GM21786 (cell line): ENCODE data around the gene GBP2.
A peak's percentile ranks its signal among the peaks of the same experiment; 100 is the strongest.
"Not testable (repeated sequence)": the region's sequence is repeated elsewhere in the genome, so short reads cannot be mapped to it uniquely, and the experiment has no call there.

Source experiments
- ATAC-seq: cut with Tn5 transposase; IDR thresholded peaks from one replicate; pipeline ENCODE4 v1.9.1; 2021; ENCODE audit not compliant: unreplicated experiment

GBP2 gene

DNA sequence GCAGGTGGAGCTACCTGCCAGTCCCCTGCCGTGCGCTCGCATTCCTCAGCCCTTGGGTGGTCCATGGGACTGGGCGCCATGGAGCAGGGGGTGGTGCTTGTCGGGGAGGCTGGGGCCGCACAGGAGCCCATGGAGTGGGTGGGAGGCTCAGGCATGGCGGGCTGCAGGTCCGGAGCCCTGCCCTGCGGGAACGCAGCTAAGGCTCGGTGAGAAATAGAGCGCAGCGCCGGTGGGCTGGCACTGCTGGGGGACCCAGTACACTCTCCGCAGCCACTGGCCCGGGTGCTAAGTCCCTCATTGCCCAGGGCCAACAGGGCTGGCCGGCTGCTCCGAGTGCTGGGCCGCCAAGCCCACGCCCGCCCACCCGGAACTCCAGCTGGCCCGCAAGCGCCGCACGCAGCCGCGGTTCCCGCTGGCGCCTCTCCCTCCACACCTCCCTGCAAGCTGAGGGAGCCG, 2.1 kb upstream of the GBP2 start:
- not testable (repeated sequence) for ATAC-seq

- not testable (repeated sequence) for ATAC-seq
These were observed 970 bp upstream of the GBP2 start for GRCh38 chr1:89126602-89127565.

GRCh38 chr1:89125240-89125912, 538 bp downstream of the GBP2 start:
- ATAC-seq: peak; percentile 14

DNA sequence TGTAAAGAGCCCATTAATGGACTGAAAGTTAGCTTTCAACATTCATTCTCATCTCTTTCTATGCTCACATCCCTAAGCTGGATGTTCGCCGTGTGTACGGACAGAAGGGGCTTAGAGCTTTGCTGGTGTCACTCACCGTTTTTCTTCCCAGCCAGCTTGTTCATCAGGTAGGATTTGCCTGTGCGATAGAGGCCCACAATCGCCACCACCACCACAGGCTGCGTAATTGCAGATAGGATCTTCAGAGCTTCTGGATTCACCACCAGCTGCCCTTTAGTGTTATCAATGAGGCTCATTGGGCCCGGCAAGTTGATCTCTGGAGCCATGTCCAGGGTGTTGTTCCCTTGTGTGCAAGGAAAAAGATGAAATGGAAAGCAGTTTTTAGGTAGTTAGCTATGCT, 4.3 kb downstream of the GBP2 start:
- ATAC-seq: no peak

GRCh38 chr1:89114662-89115061, 11.3 kb downstream of the GBP2 start:
- ATAC-seq: no peak

GRCh38 chr1:89112871-89113613, 12.9 kb downstream of the GBP2 start:
- no peak for ATAC-seq

DNA sequence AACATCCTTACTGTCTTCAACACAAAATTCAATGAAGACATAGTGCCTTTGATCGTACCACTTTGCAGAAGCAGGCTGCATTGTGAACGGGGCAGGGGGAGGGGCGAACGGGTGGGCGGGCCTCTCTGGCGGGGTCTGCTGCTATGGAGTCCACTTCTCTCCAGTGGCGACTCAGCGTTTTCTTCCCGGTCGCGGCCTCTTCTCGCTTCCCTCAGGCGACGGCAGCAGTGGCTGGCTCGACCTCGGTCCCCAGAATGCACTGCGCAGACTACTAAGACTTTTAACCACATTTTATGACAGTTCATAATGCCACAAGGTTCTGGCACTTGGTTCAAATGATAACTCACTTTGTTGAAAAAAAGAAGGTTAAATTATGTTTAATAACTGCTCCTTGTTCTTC, 21.2 kb downstream of the GBP2 start:
- no peak for ATAC-seq

DNA sequence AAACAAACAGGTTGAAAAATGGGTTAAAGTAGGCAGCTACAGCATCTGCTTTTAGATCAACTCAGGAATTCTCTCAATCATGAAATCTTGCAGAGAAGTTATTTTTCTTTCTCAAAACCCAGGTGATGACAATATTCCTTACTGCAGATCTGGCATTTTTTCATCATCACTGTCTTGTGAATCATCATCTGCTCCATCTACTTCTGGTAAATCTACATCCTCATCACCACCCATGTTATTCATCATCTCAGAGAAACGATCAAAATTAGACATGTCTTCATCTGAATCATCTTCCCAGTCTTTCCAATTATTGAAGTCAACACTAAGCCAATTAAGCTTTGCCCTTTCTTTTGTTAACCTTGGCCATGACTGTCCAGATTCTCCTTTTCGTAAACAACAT, 21.8 kb downstream of the GBP2 start:
- no peak for ATAC-seq

DNA sequence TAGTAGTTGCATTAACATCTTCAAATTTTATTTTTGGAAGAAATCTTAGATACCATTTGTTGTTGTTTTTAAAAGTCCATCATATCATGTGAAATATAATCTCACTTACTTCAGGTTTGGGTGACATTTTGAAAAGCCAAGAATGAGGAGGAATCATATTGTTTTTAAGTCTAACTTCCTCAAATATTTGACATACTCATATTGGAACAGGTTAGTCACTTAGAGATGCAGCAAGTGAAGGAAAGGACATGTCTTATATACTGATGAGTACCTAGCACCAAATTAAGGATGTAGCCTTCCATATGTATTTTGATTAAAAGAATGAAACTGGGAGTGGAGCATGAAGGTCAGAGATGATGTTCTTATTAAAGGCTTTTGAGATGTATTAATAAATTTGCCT, 23.9 kb downstream of the GBP2 start:
- ATAC-seq: no peak

DNA sequence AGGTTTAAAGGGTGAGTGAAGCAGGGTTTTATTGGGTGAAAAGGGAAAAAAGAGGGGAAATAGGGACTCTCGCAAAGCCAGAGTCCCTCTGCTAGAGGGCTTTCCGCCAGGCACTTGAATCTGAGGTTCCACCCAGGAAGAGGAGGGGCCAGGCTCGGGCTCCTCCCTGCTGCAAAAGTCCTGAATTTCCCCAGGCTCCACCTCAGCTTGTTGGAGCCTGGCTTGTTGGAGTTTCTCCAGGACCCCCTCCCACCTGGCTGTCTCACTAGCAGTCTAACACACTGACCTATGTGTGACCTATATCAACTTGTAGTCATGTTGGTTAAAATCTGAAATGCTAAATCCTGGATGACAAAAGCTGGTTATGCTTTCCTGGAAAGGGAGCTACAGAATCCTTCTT, 25.5 kb downstream of the GBP2 start:
- no peak for ATAC-seq

DNA sequence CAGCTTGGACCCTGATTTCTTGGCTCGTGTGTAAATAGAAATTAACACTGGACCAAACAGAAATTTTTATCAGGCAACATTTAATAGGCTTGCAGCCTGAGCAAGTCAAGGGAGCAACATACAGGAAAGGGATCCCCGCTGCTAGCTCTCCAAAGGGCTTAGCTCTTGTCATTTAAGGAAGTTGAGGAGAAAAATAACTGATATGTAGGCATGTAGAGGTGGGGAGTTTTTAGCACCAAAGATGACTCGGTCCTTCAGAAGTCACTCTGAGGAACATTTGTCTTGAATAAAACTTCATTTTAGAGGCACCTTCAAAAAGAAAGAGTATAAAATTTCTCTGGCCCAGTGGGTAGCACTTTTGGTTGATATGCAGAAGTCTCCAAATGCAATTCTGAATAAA, 27.1 kb downstream of the GBP2 start:
- no peak for ATAC-seq

GRCh38 chr1:89095737-89096136, 30.2 kb downstream of the GBP2 start:
- ATAC-seq: no peak

- no peak for ATAC-seq
These were observed 36.0 kb downstream of the GBP2 start for GRCh38 chr1:89089962-89090361.

- no peak for ATAC-seq
These were observed 37.3 kb downstream of the GBP2 start for GRCh38 chr1:89088572-89088971.

DNA sequence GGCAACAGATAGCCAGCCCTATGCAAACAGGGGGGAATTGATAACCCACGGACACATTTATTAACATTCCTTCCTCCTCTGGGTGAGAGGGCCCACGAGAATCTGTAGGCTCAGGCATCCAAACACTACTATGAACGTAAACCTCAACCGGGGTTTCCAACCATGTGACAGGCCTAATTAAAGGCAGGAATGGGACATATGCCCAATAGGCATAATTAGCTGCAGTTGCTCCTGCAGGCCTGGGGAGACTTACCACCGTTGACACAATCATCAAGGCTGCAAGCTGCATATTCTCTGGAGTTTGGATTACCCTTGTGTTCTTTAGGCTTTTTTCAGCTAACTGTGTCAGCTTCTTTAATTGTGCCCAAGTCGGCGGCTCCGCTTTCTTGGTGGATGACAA, 38.7 kb downstream of the GBP2 start:
- no peak for ATAC-seq

GRCh38 chr1:89085781-89086180, 40.1 kb downstream of the GBP2 start:
- no peak for ATAC-seq

DNA sequence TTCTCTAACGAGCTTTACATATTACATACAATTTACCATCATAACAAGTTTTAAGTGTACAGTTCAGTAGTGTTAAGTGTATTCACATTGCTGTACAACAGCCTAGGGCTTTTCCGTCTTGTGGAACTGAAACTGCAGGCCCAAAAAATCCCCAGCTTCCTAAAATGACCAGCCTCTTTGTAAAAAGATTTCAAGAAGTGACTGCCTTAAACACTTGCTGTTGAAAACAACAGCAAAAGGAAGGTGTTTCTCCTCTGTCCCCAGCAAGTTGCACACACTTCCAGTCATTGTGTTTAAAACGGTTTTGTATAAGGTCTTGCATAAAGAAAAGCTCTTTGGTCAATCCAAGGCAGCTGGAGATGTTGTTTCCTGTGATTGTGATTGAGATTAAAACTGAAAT, 44.9 kb downstream of the GBP2 start:
- no peak for ATAC-seq

GRCh38 chr1:89080068-89080467, 45.8 kb downstream of the GBP2 start:
- not testable (repeated sequence) for ATAC-seq

DNA sequence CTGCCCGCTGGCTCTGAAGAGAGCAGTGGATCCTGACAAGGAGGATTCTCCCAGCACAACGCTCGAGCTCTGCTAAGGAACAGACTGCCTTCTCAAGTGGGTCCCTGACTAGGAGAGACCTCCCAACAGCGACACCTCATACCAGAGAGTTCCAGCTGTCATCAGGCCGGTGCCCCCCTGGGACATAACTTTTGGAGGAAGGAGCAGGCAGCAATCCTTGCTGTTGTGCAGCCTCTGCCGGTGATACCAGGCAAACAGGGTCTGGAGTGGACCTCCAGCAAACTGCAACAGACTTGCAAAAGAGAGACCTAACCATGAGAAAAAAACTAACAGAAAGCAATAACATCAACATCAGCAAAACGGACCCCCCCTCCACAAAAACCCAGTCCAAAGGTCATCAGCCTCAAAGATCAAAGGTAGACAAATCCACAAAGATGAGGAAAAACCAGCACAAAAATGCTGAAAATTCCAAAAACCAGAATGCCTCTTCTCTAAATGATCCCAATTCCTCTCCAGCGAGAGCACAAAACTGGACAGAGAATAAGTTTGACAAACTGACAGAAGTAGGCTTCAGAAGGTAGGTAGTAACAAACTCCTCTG, 53.3 kb downstream of the GBP2 start:
- ATAC-seq: not testable (repeated sequence)

GRCh38 chr1:89070509-89070908, 55.4 kb downstream of the GBP2 start:
- no peak for ATAC-seq

- no peak for ATAC-seq
These were observed 56.0 kb downstream of the GBP2 start for GRCh38 chr1:89069951-89070350.
